Measurements from ENCODE around the gene ADK. TPM values are rescaled to one million over a fixed set of nuclear protein-coding genes. Genes with fewer than 3 reads are reported as not detected.

Gene ADK
- total and polyA plus RNA-seq, 2 of the 13 experiments (the other 11 are each of a cell fraction or from before 2014, with no cell fraction given) = 48.6 to 79.1 TPM

DNA sequence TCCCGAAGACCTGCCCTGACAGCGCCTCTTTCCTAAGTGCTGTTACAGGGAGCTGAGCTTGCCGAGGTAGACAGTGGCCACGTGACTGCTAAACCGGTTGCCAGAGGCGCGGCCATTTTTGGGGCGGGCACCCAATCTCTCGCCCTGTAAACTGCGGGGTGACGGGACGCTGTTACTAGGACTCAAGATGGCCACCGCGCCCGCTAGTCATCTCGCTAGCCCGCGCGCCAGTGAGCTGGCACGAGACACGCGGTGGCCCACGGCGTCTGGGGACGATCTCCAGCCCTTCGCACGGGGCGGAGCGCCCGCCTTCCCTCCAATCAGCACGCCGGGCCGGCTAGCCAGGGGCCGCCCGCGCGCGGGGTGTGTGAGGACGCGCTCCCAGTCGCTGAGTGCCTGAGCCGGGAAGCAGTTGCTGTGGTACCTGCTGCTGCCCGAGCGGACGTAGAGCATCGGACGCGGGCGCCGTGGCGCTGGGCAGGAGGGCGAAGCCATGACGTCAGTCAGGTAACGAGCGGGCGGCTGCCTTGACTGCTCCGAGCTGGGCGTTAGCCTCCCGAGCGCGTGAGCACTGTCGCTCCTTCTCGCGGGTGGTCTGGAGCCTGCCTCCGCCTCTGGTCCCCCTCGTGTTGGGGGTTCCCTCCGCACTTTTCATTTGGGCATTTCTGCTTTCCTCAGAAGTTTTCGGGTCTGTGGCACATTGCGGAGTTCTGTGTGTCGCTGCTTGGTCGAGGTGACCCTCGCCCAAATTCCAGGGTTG is 25.5 kb downstream of the ADK start (continued):
- TF ChIP-seq, protein P1, sequence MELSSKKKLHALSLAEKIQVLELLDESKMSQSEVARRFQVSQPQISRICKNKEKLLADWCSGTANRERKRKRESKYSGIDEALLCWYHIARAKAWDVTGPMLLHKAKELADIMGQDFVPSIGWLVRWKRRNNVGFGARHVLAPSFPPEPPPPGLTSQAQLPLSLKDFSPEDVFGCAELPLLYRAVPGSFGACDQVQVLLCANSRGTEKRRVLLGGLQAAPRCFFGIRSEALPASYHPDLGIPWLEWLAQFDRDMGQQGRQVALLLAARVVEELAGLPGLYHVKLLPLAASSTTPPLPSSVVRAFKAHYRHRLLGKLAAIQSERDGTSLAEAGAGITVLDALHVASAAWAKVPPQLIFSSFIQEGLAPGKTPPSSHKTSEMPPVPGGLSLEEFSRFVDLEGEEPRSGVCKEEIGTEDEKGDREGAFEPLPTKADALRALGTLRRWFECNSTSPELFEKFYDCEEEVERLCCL (CRISPR knock-in tag; IDR thresholded peaks at IDR 0.05; ENCODE audit: borderline replicate concordance) = 0 out of 2 replicates have a peak, but pooled peaks have one; percentile 92
- TF ChIP-seq GATAD1 (CRISPR knock-in tag; IDR thresholded peaks at IDR 0.05) (peak; percentile 75), ZNF788 (CRISPR knock-in tag; IDR thresholded peaks at IDR 0.05; ENCODE audit: borderline replicate concordance) (peak; percentile 98), ZNF432 (CRISPR knock-in tag; IDR thresholded peaks at IDR 0.05; ENCODE audit: borderline replicate concordance) (no peak), TBX2 (CRISPR knock-in tag; IDR thresholded peaks at IDR 0.05; ENCODE audit: borderline replicate concordance) (peak; percentile 95), ZNF317 (CRISPR knock-in tag; IDR thresholded peaks at IDR 0.05) (peak; percentile 65), ZNF329 (CRISPR knock-in tag; IDR thresholded peaks at IDR 0.05; ENCODE audit: low read depth) (0 out of 2 replicates have a peak, but pooled peaks have one; percentile 79), WIZ (CRISPR knock-in tag; IDR thresholded peaks at IDR 0.05) (peak; percentile 89), YEATS4 (CRISPR knock-in tag; IDR thresholded peaks at IDR 0.05; ENCODE audit: borderline replicate concordance) (peak; percentile 93), MTA3 (CRISPR knock-in tag; IDR thresholded peaks at IDR 0.05) (no peak), ZNF496 (CRISPR knock-in tag; IDR thresholded peaks at IDR 0.05; ENCODE audit: insufficient replicate concordance) (no peak), THAP7 (CRISPR knock-in tag; IDR thresholded peaks at IDR 0.05) (no peak; the same call in 1 of the 2 replicates), ZNF850 (CRISPR knock-in tag; conservative IDR thresholded peaks at IDR 0.05) (no peak), ZNF513 (CRISPR knock-in tag; conservative IDR thresholded peaks at IDR 0.05) (no peak), HIVEP1 (CRISPR knock-in tag; IDR thresholded peaks at IDR 0.05) (peak; percentile 70; the same call in 1 of the 2 replicates), HOXA3 (CRISPR knock-in tag; IDR thresholded peaks at IDR 0.05) (peak; percentile 100)
- TF ChIP-seq, protein P2, sequence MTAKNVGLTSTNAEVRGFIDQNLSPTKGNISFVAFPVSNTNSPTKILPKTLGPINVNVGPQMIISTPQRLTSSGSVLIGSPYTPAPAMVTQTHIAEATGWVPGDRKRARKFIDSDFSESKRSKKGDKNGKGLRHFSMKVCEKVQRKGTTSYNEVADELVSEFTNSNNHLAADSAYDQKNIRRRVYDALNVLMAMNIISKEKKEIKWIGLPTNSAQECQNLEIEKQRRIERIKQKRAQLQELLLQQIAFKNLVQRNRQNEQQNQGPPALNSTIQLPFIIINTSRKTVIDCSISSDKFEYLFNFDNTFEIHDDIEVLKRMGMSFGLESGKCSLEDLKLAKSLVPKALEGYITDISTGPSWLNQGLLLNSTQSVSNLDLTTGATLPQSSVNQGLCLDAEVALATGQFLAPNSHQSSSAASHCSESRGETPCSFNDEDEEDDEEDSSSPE (CRISPR knock-in tag; IDR thresholded peaks at IDR 0.05) = peak; percentile 93
- TF ChIP-seq, protein P3, sequence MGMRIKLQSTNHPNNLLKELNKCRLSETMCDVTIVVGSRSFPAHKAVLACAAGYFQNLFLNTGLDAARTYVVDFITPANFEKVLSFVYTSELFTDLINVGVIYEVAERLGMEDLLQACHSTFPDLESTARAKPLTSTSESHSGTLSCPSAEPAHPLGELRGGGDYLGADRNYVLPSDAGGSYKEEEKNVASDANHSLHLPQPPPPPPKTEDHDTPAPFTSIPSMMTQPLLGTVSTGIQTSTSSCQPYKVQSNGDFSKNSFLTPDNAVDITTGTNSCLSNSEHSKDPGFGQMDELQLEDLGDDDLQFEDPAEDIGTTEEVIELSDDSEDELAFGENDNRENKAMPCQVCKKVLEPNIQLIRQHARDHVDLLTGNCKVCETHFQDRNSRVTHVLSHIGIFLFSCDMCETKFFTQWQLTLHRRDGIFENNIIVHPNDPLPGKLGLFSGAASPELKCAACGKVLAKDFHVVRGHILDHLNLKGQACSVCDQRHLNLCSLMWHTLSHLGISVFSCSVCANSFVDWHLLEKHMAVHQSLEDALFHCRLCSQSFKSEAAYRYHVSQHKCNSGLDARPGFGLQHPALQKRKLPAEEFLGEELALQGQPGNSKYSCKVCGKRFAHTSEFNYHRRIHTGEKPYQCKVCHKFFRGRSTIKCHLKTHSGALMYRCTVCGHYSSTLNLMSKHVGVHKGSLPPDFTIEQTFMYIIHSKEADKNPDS (CRISPR knock-in tag; IDR thresholded peaks at IDR 0.05) = no peak
- TF ChIP-seq, protein P4, sequence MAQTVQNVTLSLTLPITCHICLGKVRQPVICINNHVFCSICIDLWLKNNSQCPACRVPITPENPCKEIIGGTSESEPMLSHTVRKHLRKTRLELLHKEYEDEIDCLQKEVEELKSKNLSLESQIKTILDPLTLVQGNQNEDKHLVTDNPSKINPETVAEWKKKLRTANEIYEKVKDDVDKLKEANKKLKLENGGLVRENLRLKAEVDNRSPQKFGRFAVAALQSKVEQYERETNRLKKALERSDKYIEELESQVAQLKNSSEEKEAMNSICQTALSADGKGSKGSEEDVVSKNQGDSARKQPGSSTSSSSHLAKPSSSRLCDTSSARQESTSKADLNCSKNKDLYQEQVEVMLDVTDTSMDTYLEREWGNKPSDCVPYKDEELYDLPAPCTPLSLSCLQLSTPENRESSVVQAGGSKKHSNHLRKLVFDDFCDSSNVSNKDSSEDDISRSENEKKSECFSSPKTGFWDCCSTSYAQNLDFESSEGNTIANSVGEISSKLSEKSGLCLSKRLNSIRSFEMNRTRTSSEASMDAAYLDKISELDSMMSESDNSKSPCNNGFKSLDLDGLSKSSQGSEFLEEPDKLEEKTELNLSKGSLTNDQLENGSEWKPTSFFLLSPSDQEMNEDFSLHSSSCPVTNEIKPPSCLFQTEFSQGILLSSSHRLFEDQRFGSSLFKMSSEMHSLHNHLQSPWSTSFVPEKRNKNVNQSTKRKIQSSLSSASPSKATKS (CRISPR knock-in tag; IDR thresholded peaks at IDR 0.05) = no peak; the same call in 1 of the 2 replicates
